AG04450 (cell line): ENCODE data around the gene SEMA6A. TPM values are rescaled to one million over a fixed set of nuclear protein-coding genes. Genes with fewer than 3 reads are reported as not detected.
A peak's percentile ranks its signal among the peaks of the same experiment; 100 is the strongest.

Experiments used
- CTCF ChIA-PET: fragments of 300-600, 350-600 bp; formaldehyde crosslinking; extraction: SDS; loops from one replicate; lab custom pipeline; 2022; ENCODE audit warnings: antibody characterized with exemption, inconsistent platforms; lab: Charles Lee
- POLR2A ChIA-PET: fragments of 350-600 bp; formaldehyde crosslinking; extraction: SDS; loops from one replicate; lab custom pipeline; 2021; ENCODE audit warnings: antibody characterized with exemption, inconsistent platforms; lab: Yijun Ruan, JAX
- DNase-seq: peaks from one replicate; pipeline ENCODE4 v3.0.0-alpha.2; 2011; ENCODE audit warnings: low read depth, low spot score
- H3K27ac ChIP-seq: one replicate; pipeline ENCODE4 v1.5.1; 2012; ENCODE audit warnings: low read depth, low read length, control low read depth
- H3K27me3 ChIP-seq: one replicate; pipeline ENCODE4 v1.6.0; 2012; ENCODE audit warnings: low read length; ENCODE audit not compliant: control insufficient read depth, insufficient read depth
- H3K4me3 ChIP-seq: 2 replicates; pipeline ENCODE4 v1.5.1; 2011; ENCODE audit warnings: mild to moderate bottlenecking, low read depth, low read length, control low read depth
- H3K9me3 ChIP-seq: 2 replicates; pipeline ENCODE4 v1.5.1; 2012; ENCODE audit warnings: low read length; ENCODE audit not compliant: control insufficient read depth, insufficient read depth
- polyA plus RNA-seq: library from polyadenylated mRNA; depleted of rRNA; stranded (reverse); fragments of >200 nt; gene quantifications from 2 replicates; pipeline ENCODE4 v1.2.3, GENCODE V29; 2011
- TF ChIP-seq, protein P1 (sequence below): IDR thresholded peaks from 2 replicates; pipeline ENCODE4 v1.5.1; 2011; ENCODE audit warnings: low read depth, low read length, control low read depth, inconsistent platforms

SEMA6A gene
- polyA plus RNA-seq, 1 experiment: 0.17 TPM

DNA sequence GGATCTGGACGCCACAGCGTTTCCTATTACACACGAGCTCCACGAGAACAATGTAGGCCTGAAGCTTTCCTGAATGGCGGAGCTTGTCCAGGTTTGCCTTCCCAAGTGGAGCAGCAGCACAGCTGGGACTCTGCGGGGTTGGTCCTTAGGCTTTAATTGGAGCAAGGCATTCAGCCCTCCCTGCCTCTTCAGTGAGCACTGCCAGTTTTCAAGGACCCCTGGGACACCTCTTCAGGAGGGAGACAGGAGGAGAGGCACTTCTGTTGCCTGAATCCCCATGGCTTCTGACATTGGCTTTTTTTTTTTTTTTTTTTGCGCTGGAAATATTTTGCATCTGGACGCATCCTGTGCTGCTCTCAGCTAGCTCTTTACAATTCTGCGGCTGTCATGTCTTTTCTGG, 179.4 kb downstream of the SEMA6A start:
- POLR2A ChIA-PET: interaction anchor here (0.6 kb wide), 1 partner anchor 29 kb away, joined by 9 read pairs; no protein-coding TSS in a partner anchor
- TF ChIP-seq, protein P1, sequence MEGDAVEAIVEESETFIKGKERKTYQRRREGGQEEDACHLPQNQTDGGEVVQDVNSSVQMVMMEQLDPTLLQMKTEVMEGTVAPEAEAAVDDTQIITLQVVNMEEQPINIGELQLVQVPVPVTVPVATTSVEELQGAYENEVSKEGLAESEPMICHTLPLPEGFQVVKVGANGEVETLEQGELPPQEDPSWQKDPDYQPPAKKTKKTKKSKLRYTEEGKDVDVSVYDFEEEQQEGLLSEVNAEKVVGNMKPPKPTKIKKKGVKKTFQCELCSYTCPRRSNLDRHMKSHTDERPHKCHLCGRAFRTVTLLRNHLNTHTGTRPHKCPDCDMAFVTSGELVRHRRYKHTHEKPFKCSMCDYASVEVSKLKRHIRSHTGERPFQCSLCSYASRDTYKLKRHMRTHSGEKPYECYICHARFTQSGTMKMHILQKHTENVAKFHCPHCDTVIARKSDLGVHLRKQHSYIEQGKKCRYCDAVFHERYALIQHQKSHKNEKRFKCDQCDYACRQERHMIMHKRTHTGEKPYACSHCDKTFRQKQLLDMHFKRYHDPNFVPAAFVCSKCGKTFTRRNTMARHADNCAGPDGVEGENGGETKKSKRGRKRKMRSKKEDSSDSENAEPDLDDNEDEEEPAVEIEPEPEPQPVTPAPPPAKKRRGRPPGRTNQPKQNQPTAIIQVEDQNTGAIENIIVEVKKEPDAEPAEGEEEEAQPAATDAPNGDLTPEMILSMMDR: no peak
- no peak for DNase-seq
- no peaks in the 10 kb centered on the region for H3K27me3 ChIP-seq
- H3K4me3 ChIP-seq: no peak overlapping the region
- H3K9me3 ChIP-seq: no peaks in the 10 kb centered on the region
- CTCF ChIA-PET: no interaction called here
- no peak overlapping the region for H3K27ac ChIP-seq

DNA sequence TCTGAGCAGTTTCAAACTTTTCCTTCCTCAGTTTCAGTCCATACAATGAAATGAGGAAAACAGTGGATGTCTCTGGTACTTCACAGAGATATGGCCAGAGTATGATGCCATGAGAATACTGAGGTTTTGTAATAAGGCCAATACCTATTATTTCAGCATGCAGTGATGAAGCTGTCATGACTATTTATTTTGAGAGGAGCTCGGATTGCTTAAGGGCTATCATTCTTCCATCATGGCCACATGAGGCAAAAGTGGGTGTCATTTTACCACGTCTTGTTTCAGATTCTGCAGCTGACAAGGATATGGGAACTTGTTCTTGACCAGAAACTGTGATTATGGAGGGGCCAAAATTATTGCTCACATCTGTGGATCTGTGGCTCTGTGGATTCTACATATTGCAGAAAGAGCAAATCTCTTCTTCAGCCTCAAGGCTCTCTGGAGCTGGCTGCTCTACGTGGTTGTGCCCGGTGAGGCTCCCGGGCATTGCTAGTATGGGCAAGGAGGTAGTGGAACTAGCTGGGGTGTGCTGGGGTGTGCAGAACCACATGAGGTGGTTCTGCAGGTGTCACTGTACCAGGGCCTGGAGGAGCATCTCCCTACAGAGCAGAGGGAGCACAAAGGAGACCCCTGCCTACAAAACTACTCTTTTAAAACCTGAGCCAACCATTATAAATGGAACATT, 180.3 kb downstream of the SEMA6A start:
- no peaks in the 10 kb centered on the region for H3K27me3 ChIP-seq
- no peaks in the 10 kb centered on the region for H3K9me3 ChIP-seq
- H3K27ac ChIP-seq: peak overlapping the region; percentile 11
- no peak for DNase-seq
- ChIA-PET POLR2A (no interaction called here), CTCF (no interaction called here)
- TF ChIP-seq, protein P1: no peak
- no peak overlapping the region for H3K4me3 ChIP-seq
